H1 (cell line): ENCODE measurements around the gene KLKB1. TPM values are rescaled to one million over a fixed set of nuclear protein-coding genes. Genes with fewer than 3 reads are reported as not detected.
A peak's percentile ranks its signal among the peaks of the same experiment; 100 is the strongest.

Experiments used
- CTCF ChIA-PET: fragments of 300-600 bp; sonication (Branson Sonifier 250); formaldehyde crosslinking; loops from one replicate; lab custom pipeline; 2021; ENCODE audit not compliant: partially characterized antibody; lab: Charles Lee
- POLR2A ChIA-PET: fragments of 300-600 bp; sonication (Branson Sonifier 250); formaldehyde crosslinking; loops from one replicate; lab custom pipeline; 2021; ENCODE audit warnings: inconsistent platforms; ENCODE audit not compliant: partially characterized antibody; lab: Charles Lee
- DNase-seq, 2 experiments: peaks; one replicate each; pipeline versions ENCODE4 v3.0.0 to v3.0.0-alpha.2; 2010 to 2022; ENCODE audit warnings: low spot score in 2 of 2, low read depth in 1 of 2, mixed read lengths in 1 of 2
- FAIRE-seq: peaks from 2 replicates; lab custom pipeline; 2011; peaks lifted over from hg19 to GRCh38; lab: Jason Lieb, UNC
- H2AFZ ChIP-seq: 2 replicates; pipeline ENCODE4 v1.8.1; 2012; ENCODE audit warnings: low read length, inconsistent platforms
- H2AK5ac ChIP-seq: 2 replicates; pipeline ENCODE4 v1.6.1; 2013; ENCODE audit warnings: low read depth, low read length
- H2BK120ac ChIP-seq: replicated peaks from 2 replicates; pipeline ENCODE3; 2013; ENCODE audit warnings: low read depth, low read length, inconsistent platforms
- H2BK12ac ChIP-seq: 2 replicates; pipeline ENCODE4 v1.6.1; 2013; ENCODE audit warnings: low read depth, low read length
- H2BK15ac ChIP-seq: 2 replicates; pipeline ENCODE4 v1.6.1; 2013; ENCODE audit warnings: low read length
- H2BK20ac ChIP-seq: 2 replicates; pipeline ENCODE4 v1.6.1; 2013; ENCODE audit warnings: low read length
- H2BK5ac ChIP-seq: 2 replicates; pipeline ENCODE4 v1.6.1; 2013; ENCODE audit warnings: low read depth, low read length
- H3K14ac ChIP-seq: 2 replicates; pipeline ENCODE4 v1.6.1; 2013; ENCODE audit warnings: inconsistent platforms; ENCODE audit not compliant: insufficient read length
- H3K18ac ChIP-seq: 2 replicates; pipeline ENCODE4 v1.6.1; 2013; ENCODE audit warnings: low read length; ENCODE audit errors: extremely low read depth
- H3K23ac ChIP-seq: 2 replicates; pipeline ENCODE4 v1.6.1; 2013; ENCODE audit warnings: inconsistent platforms; ENCODE audit not compliant: insufficient read length
- H3K23me2 ChIP-seq: 2 replicates; pipeline ENCODE4 v1.6.1; 2013; ENCODE audit warnings: low read depth, low read length
- H3K27ac ChIP-seq: 2 replicates; pipeline ENCODE4 v1.6.1; 2011; ENCODE audit warnings: low read depth, low read length, inconsistent platforms
- H3K27me3 ChIP-seq, 4 experiments: replicated peaks in 1 of 4; 1 replicate in 1 of 4; 2 replicates in 3 of 4; pipeline versions ENCODE4 v1.6.1 to v1.8.1; 2011 to 2013; ENCODE audit warnings: low read length in 3 of 4, mild to moderate bottlenecking in 3 of 4, inconsistent platforms in 2 of 4, mixed read lengths in 2 of 4, moderate library complexity in 1 of 4; ENCODE audit not compliant: control insufficient read depth in 3 of 4, insufficient read depth in 3 of 4; ENCODE audit errors: extremely low read depth in 1 of 4
- H3K36me3 ChIP-seq, 4 experiments: 2 replicates each; pipeline versions ENCODE4 v1.6.1 to v1.8.1; 2011 to 2013; ENCODE audit warnings: mild to moderate bottlenecking in 4 of 4, low read length in 3 of 4, moderate library complexity in 2 of 4, control low read depth in 1 of 4, inconsistent platforms in 1 of 4; ENCODE audit not compliant: insufficient read depth in 4 of 4, control insufficient read depth in 2 of 4
- H3K4ac ChIP-seq: replicated peaks from 2 replicates; pipeline ENCODE3; 2013; ENCODE audit warnings: low read length, low read depth, mixed read lengths, inconsistent platforms; ENCODE audit not compliant: insufficient read length
- H3K4me1 ChIP-seq, 4 experiments: replicated peaks in 1 of 4; 1 replicate in 1 of 4; 2 replicates in 3 of 4; pipeline versions ENCODE4 v1.6.1 to v1.8.1; 2011 to 2013; ENCODE audit warnings: low read length in 3 of 4, inconsistent platforms in 2 of 4, mixed read lengths in 1 of 4; ENCODE audit not compliant: insufficient read depth in 4 of 4, control insufficient read depth in 3 of 4
- H3K4me2 ChIP-seq, 2 experiments: 2 replicates each; pipeline versions ENCODE4 v1.6.1 to v1.8.1; 2011 to 2013; ENCODE audit warnings: low read depth in 2 of 2, low read length in 2 of 2, control low read depth in 1 of 2, inconsistent platforms in 1 of 2, mild to moderate bottlenecking in 1 of 2; ENCODE audit not compliant: insufficient read depth in 1 of 2
- H3K4me3 ChIP-seq, 4 experiments: fragments of 200-600, 300-600 bp in 1 of 4; sonication (generic), shearing (Covaris generic), sonication (Bioruptor Twin) in 1 of 4; 2 replicates each; pipeline versions ENCODE4 v1.5.1 to v1.8.1; 2011 to 2016; ENCODE audit warnings: low read length in 4 of 4, low read depth in 3 of 4, control low read depth in 2 of 4, inconsistent platforms in 2 of 4, mild to moderate bottlenecking in 2 of 4, mixed read lengths in 1 of 4, moderate library complexity in 1 of 4; ENCODE audit not compliant: insufficient read depth in 2 of 4; ENCODE audit errors: extremely low read depth in 1 of 4
- H3K56ac ChIP-seq: replicated peaks from 2 replicates; pipeline ENCODE3; 2013; ENCODE audit warnings: low read depth, mild to moderate bottlenecking, mixed read lengths, low read length, inconsistent platforms; ENCODE audit not compliant: insufficient read length
- H3K79me1 ChIP-seq: 2 replicates; pipeline ENCODE4 v1.6.1; 2013; ENCODE audit warnings: low read depth, low read length, control low read depth
- H3K79me2 ChIP-seq, 2 experiments: 2 replicates each; pipeline versions ENCODE4 v1.6.1 to v1.8.1; 2012 to 2013; ENCODE audit warnings: low read length in 2 of 2, mild to moderate bottlenecking in 2 of 2, inconsistent platforms in 1 of 2; ENCODE audit not compliant: insufficient read depth in 2 of 2, control insufficient read depth in 1 of 2
- H3K9ac ChIP-seq, 4 experiments: replicated peaks in 1 of 4; 1 replicate in 1 of 4; 2 replicates in 3 of 4; pipeline versions ENCODE4 v1.6.1 to v1.8.1; 2011 to 2013; ENCODE audit warnings: low read depth in 3 of 4, low read length in 3 of 4, control low read depth in 2 of 4, mild to moderate bottlenecking in 2 of 4, moderate library complexity in 2 of 4, inconsistent platforms in 1 of 4; ENCODE audit errors: extremely low read depth in 1 of 4
- H3K9me3 ChIP-seq, 2 experiments: 2 replicates each; pipeline versions ENCODE4 v1.6.1 to v1.8.1; 2012 to 2013; ENCODE audit warnings: mild to moderate bottlenecking in 2 of 2, moderate library complexity in 2 of 2, control low read depth in 1 of 2, inconsistent platforms in 1 of 2, low read depth in 1 of 2, low read length in 1 of 2, mixed read lengths in 1 of 2; ENCODE audit not compliant: insufficient read depth in 2 of 2
- H4K20me1 ChIP-seq, 2 experiments: replicated peaks in 1 of 2; 2 replicates each; pipeline versions ENCODE3 to v1.8.1; 2011 to 2013; ENCODE audit warnings: inconsistent platforms in 2 of 2, low read length in 2 of 2, mild to moderate bottlenecking in 1 of 2; ENCODE audit not compliant: insufficient read depth in 2 of 2, control insufficient read depth in 1 of 2
- H4K5ac ChIP-seq: 2 replicates; pipeline ENCODE4 v1.6.1; 2013; ENCODE audit warnings: low read length, low read depth, mixed read lengths, inconsistent platforms; ENCODE audit not compliant: insufficient read length
- H4K8ac ChIP-seq: 2 replicates; pipeline ENCODE4 v1.8.0; 2013; ENCODE audit warnings: mild to moderate bottlenecking, moderate library complexity, low read length, inconsistent platforms; ENCODE audit not compliant: insufficient read depth; ENCODE audit errors: extremely low read depth
- H4K91ac ChIP-seq: replicated peaks from 2 replicates; pipeline ENCODE3; 2013; ENCODE audit warnings: low read length, mixed read lengths, inconsistent platforms; ENCODE audit not compliant: insufficient read length
- CBX5 ChIP-seq: fragments of 300-800, 300-1000 bp; sonication (generic); IDR thresholded peaks from 2 replicates; pipeline ENCODE4 v1.7.1; 2016; ENCODE audit warnings: antibody characterized with exemption, low read length, low read depth
- CBX8 ChIP-seq: fragments of 300-800, 300-1000 bp; sonication (generic); IDR thresholded peaks from 2 replicates; pipeline ENCODE4 v1.7.1; 2016; ENCODE audit warnings: low read depth, low read length, borderline replicate concordance
- HDAC6 ChIP-seq: IDR thresholded peaks from one replicate; pipeline ENCODE4 v1.7.1; 2012; ENCODE audit warnings: low read depth, mild to moderate bottlenecking, inconsistent platforms, low read length, moderate library complexity
- RBBP5 ChIP-seq: IDR thresholded peaks from 2 replicates; pipeline ENCODE4 v1.7.1; 2012; ENCODE audit warnings: low read depth, mild to moderate bottlenecking, inconsistent platforms, low read length, moderate library complexity, borderline replicate concordance
- WGBS, 2 experiments: shearing (Covaris generic) in 1 of 2; methylation state at CpG; one replicate each; pipeline versions ENCODE4 v1.1.6 to v1.1.7; 2013 to 2015; ENCODE audit warnings: low lambda C conversion rate in 2 of 2, mixed read lengths in 2 of 2, inconsistent platforms in 1 of 2, low coverage in 1 of 2, missing lambda C conversion rate in 1 of 2; ENCODE audit not compliant: insufficient replicate concordance in 2 of 2, insufficient coverage in 1 of 2, insufficient read length in 1 of 2; ENCODE audit errors: extremely low coverage in 1 of 2, missing lambda C conversion rate in 1 of 2; 5-methylcytosine and 5-hydroxymethylcytosine counted together
- polyA plus RNA-seq, 7 experiments: library from polyadenylated mRNA; depleted of rRNA in 3 of 7; stranded (reverse) in 5 of 7; unstranded in 2 of 7; fragments of >200 nt in 5 of 7; fragments of 200-250 nt in 2 of 7; gene quantifications; 1 replicate in 5 of 7; 2 replicates in 1 of 7; 4 replicates in 1 of 7; pipeline versions ENCODE4 v1.2.1 to v1.2.3, GENCODE V29; 2011 to 2013; ENCODE audit warnings: missing spikeins in 2 of 7, mixed read lengths in 2 of 7
- total RNA-seq: library from RNA; stranded (reverse); fragmentation: NEBNext Ultra II Directional; extraction: Animal tissue kit (Norgen Biotek cat#: 25700); gene quantifications from 2 replicates; pipeline ENCODE4 v1.2.1, GENCODE V29; 2021
- TF ChIP-seq, protein P1 (sequence below): IDR thresholded peaks from 2 replicates; pipeline ENCODE4 v1.6.1; 2012; ENCODE audit warnings: inconsistent platforms

Gene KLKB1
- total and polyA plus RNA-seq, 2 of the 8 experiments (the other 6 are each of a cell fraction or from before 2014, with no cell fraction given) = 12.0 to 20.9 TPM

DNA sequence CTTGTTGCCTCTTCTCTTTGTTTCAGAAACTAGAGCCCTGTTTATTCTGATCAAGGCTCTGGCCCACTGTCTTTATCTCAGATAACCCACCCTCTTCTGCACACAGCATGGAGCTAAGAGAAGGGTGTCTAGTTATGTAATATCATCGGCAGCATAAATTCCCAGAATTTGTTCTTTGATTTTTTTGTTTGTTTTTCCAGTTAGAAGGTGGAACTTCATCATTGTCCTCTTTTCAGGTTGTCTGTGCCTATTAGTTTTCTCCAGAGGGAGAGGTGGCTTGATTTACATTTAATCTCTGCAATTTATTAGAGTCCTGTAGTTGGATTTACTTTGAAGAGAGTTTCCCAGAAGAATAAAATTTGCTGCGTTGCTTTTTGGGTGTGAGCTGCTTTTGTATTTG lies 23.5 kb downstream of the KLKB1 start:
- H2BK20ac ChIP-seq = peak overlapping the region; percentile 97
- no peak for DNase-seq
- TF ChIP-seq, protein P1, sequence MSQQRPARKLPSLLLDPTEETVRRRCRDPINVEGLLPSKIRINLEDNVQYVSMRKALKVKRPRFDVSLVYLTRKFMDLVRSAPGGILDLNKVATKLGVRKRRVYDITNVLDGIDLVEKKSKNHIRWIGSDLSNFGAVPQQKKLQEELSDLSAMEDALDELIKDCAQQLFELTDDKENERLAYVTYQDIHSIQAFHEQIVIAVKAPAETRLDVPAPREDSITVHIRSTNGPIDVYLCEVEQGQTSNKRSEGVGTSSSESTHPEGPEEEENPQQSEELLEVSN = no peak
- TF ChIP-seq HDAC6 (no peak), CBX8 (no peak), CBX5 (no peak), RBBP5 (no peak)
- TF ChIP-seq, all 59 proteins: peak for 0
- FAIRE-seq = no peak
- Histone ChIP-seq H3K23ac (no peak overlapping the region), H3K9me3 (no peaks in the 10 kb centered on the region), H3K9ac (peak overlapping the region in 1 of 4 experiments; percentile 14; a peak in 2 of 7 replicates), H2AK5ac (peak overlapping the region; percentile 72; the same call in 1 of the 2 replicates), H3K4me1 (peaks cover 7 to 26% (median 23%) of the 10 kb centered on the region in 4 experiments; a peak in 6 of 7 replicates), H3K79me1 (no peaks in the 10 kb centered on the region), H2BK15ac (no peak overlapping the region), H2BK120ac (peak overlapping the region; percentile 91), H3K36me3 (peaks cover 0 to 17% (median 6%) of the 10 kb centered on the region in 4 experiments; a peak in 4 of 8 replicates), H3K27ac (peak overlapping the region; percentile 91), H3K27me3 (no peaks in the 10 kb centered on the region), H4K20me1 (no peaks in the 10 kb centered on the region), H3K18ac (peak overlapping the region; percentile 79; the same call in 1 of the 2 replicates), H4K5ac (peak overlapping the region; percentile 85), H2BK12ac (peak overlapping the region; percentile 91; the same call in 1 of the 2 replicates), H4K91ac (peak overlapping the region; percentile 67), H3K79me2 (peaks cover 0 to 18% of the 10 kb centered on the region in 2 experiments; a peak in 3 of 4 replicates), H3K23me2 (peaks cover 6% of the 10 kb centered on the region; the same call in 1 of the 2 replicates), H3K14ac (no peak overlapping the region), H3K56ac (peak overlapping the region; percentile 36), H3K4me2 (peak overlapping the region; percentile 51 to 59), H3K4ac (peak overlapping the region; percentile 40), H2AFZ (no peak overlapping the region), H3K4me3 (peak overlapping the region in 1 of 4 experiments; percentile 45; a peak in 2 of 8 replicates), H4K8ac (no peak overlapping the region), H2BK5ac (peak overlapping the region; percentile 99)
- CTCF ChIA-PET = interaction anchor here (1.3 kb wide), 1 partner anchor 47 kb away, joined by 4 read pairs; no protein-coding TSS in a partner anchor
- POLR2A ChIA-PET = interaction anchor here (0.6 to 5.8 kb wide), 9 partner anchors 8 to 1744 kb away, joined by 3 to 37 read pairs (median 4); partner anchors contain the start of gene F11
- 25% methylated on average over 2 of the region's 2 CpGs; no CpG with 5 or more reads in 1 of the 2 experiments for WGBS, 2 experiments
